Neural cell (in vitro differentiated cells): ENCODE measurements around the gene RND3. TPM values are rescaled to one million over a fixed set of nuclear protein-coding genes. Genes with fewer than 3 reads are reported as not detected.

Experiments used
- H2AFZ ChIP-seq: fragments of 200-600, 300-800 bp; sonication (generic), shearing (Covaris generic); 2 replicates; pipeline ENCODE4 v1.6.0; 2014; ENCODE audit warnings: low read depth, mild to moderate bottlenecking, antibody characterized with exemption, low read length, moderate library complexity
- H3F3A ChIP-seq: fragments of 200-600 bp; shearing (Covaris generic); 2 replicates; pipeline ENCODE4 v1.6.1; 2016; ENCODE audit warnings: mild to moderate bottlenecking, moderate library complexity, mixed read lengths, antibody characterized with exemption, low read length; ENCODE audit not compliant: insufficient read depth, poor library complexity, severe bottlenecking
- H3K27ac ChIP-seq: fragments of 200-600, 300-800 bp; sonication (generic), shearing (Covaris generic); 2 replicates; pipeline ENCODE4 v1.5.1; 2014; ENCODE audit warnings: mild to moderate bottlenecking, low read length, moderate library complexity
- H3K27me3 ChIP-seq: fragments of 300-800, 200-600 bp; sonication (generic), shearing (Covaris generic); 2 replicates; pipeline ENCODE4 v1.6.0; 2014; ENCODE audit warnings: mild to moderate bottlenecking, low read depth, low read length, moderate library complexity; ENCODE audit not compliant: insufficient read depth
- H3K36me3 ChIP-seq: fragments of 300-800, 200-600 bp; sonication (generic), shearing (Covaris generic); 2 replicates; pipeline ENCODE4 v1.5.1; 2014; ENCODE audit warnings: mild to moderate bottlenecking, antibody characterized with exemption, low read length, moderate library complexity; ENCODE audit not compliant: insufficient read depth
- H3K4me2 ChIP-seq: fragments of 300-800, 200-600 bp; sonication (generic), shearing (Covaris generic); 2 replicates; pipeline ENCODE4 v1.6.0; 2014; ENCODE audit warnings: mild to moderate bottlenecking, low read length
- H3K4me3 ChIP-seq: fragments of 300-800, 200-600 bp; sonication (generic), shearing (Covaris generic); 2 replicates; pipeline ENCODE4 v1.5.1; 2014; ENCODE audit warnings: mild to moderate bottlenecking, low read length, moderate library complexity
- H3K79me2 ChIP-seq: fragments of 200-600 bp; shearing (Covaris generic); replicated peaks from 2 replicates; pipeline ENCODE4 v1.6.0; 2014; ENCODE audit warnings: mild to moderate bottlenecking, low read length, moderate library complexity; ENCODE audit not compliant: insufficient read depth
- H3K9ac ChIP-seq: fragments of 300-800, 200-600 bp; sonication (generic), shearing (Covaris generic); 2 replicates; pipeline ENCODE4 v1.6.1; 2016; ENCODE audit warnings: mild to moderate bottlenecking, low read length, mixed read lengths
- H3K9me2 ChIP-seq: fragments of 200-600 bp; shearing (Covaris generic); 2 replicates; pipeline ENCODE4 v1.6.1; 2016; ENCODE audit warnings: mild to moderate bottlenecking, low read length, mixed read lengths; ENCODE audit not compliant: insufficient read depth
- H3K9me3 ChIP-seq: fragments of 200-600, 300-800 bp; sonication (generic), shearing (Covaris generic); 2 replicates; pipeline ENCODE4 v1.6.1; 2016; ENCODE audit warnings: mild to moderate bottlenecking, mixed run types, low read length, moderate library complexity, mixed read lengths
- H4K20me1 ChIP-seq: fragments of 200-600 bp; shearing (Covaris generic); 2 replicates; pipeline ENCODE4 v1.6.1; 2016; ENCODE audit warnings: mild to moderate bottlenecking, mixed run types; ENCODE audit not compliant: insufficient read depth
- CTCF ChIP-seq: fragments of 450-650 bp; IDR thresholded peaks from 2 replicates; pipeline ENCODE4 v1.5.1; 2014; ENCODE audit warnings: antibody characterized with exemption, mild to moderate bottlenecking, moderate library complexity; ENCODE audit not compliant: poor library complexity, severe bottlenecking
- EP300 ChIP-seq: fragments of 450-650 bp; conservative IDR thresholded peaks from 2 replicates; pipeline ENCODE4 v1.6.1; 2014; ENCODE audit warnings: antibody characterized with exemption, mild to moderate bottlenecking, moderate library complexity; ENCODE audit not compliant: poor library complexity, severe bottlenecking
- EZH2 ChIP-seq: fragments of 200-600, 300-800 bp; shearing (Covaris generic), sonication (generic); IDR thresholded peaks from 2 replicates; pipeline ENCODE4 v1.6.1; 2014; ENCODE audit warnings: antibody characterized with exemption, low read length, borderline replicate concordance, mild to moderate bottlenecking; ENCODE audit not compliant: insufficient read depth, poor library complexity, severe bottlenecking
- MXI1 ChIP-seq: fragments of 450-650 bp; conservative IDR thresholded peaks from 2 replicates; pipeline ENCODE4 v1.6.1; 2014; ENCODE audit warnings: antibody characterized with exemption, mild to moderate bottlenecking; ENCODE audit not compliant: poor library complexity, severe bottlenecking
- POLR2AphosphoS5 ChIP-seq: IDR thresholded peaks from 2 replicates; pipeline ENCODE4 v1.6.1; 2012
- RAD21 ChIP-seq: fragments of 450-650 bp; conservative IDR thresholded peaks from 2 replicates; pipeline ENCODE4 v1.6.1; 2014; ENCODE audit warnings: antibody characterized with exemption, mild to moderate bottlenecking, moderate library complexity
- SMC3 ChIP-seq: fragments of 450-650 bp; conservative IDR thresholded peaks from 2 replicates; pipeline ENCODE4 v1.6.1; 2014; ENCODE audit warnings: antibody characterized with exemption, mild to moderate bottlenecking, moderate library complexity; ENCODE audit not compliant: poor library complexity
- TAF1 ChIP-seq: IDR thresholded peaks from 2 replicates; pipeline ENCODE4 v1.6.1; 2012; ENCODE audit warnings: low read depth
- polyA plus RNA-seq: library from polyadenylated mRNA; depleted of rRNA; stranded (reverse); fragments of >200 nt; gene quantifications from 2 replicates; pipeline ENCODE4 v1.2.3, GENCODE V29; 2014
- TF ChIP-seq, protein P1 (sequence below): IDR thresholded peaks from 2 replicates; pipeline ENCODE4 v1.6.1; 2012; ENCODE audit warnings: borderline replicate concordance

Gene RND3
- polyA plus RNA-seq, 1 donor from 2014 or later: 143 TPM

DNA sequence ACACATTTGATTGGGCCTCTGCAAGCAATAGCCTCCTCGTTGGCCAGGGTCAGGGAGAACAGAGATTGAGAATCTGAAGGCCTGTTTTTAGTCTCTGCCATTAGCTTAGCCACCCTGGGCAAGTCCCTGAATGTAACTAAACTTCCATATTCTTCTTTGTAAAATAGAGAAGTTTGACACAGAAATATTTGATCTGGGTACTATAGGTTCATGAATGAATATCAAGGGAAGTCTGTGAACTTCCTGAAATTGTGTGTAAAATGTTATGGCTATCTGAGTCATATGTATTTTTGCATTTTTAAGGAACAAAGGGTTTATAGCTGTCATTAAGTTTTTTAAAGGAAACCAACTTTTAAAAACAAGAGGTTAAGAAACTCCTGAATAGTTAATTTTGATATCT, 23.2 kb downstream of the RND3 start:
- no peak for TF ChIP-seq SMC3
- TF ChIP-seq TAF1: no peak
- no peak for TF ChIP-seq RAD21
- no peak for TF ChIP-seq EZH2
- TF ChIP-seq CTCF: no peak
- no peak for TF ChIP-seq MXI1
- TF ChIP-seq POLR2AphosphoS5: no peak
- no peak for TF ChIP-seq EP300
- TF ChIP-seq, protein P1, sequence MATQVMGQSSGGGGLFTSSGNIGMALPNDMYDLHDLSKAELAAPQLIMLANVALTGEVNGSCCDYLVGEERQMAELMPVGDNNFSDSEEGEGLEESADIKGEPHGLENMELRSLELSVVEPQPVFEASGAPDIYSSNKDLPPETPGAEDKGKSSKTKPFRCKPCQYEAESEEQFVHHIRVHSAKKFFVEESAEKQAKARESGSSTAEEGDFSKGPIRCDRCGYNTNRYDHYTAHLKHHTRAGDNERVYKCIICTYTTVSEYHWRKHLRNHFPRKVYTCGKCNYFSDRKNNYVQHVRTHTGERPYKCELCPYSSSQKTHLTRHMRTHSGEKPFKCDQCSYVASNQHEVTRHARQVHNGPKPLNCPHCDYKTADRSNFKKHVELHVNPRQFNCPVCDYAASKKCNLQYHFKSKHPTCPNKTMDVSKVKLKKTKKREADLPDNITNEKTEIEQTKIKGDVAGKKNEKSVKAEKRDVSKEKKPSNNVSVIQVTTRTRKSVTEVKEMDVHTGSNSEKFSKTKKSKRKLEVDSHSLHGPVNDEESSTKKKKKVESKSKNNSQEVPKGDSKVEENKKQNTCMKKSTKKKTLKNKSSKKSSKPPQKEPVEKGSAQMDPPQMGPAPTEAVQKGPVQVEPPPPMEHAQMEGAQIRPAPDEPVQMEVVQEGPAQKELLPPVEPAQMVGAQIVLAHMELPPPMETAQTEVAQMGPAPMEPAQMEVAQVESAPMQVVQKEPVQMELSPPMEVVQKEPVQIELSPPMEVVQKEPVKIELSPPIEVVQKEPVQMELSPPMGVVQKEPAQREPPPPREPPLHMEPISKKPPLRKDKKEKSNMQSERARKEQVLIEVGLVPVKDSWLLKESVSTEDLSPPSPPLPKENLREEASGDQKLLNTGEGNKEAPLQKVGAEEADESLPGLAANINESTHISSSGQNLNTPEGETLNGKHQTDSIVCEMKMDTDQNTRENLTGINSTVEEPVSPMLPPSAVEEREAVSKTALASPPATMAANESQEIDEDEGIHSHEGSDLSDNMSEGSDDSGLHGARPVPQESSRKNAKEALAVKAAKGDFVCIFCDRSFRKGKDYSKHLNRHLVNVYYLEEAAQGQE: no peak
- H3F3A ChIP-seq: no peaks in the 10 kb centered on the region
- H3K79me2 ChIP-seq: no peaks in the 10 kb centered on the region
- no peaks in the 10 kb centered on the region for H4K20me1 ChIP-seq
- no peaks in the 10 kb centered on the region for H3K27me3 ChIP-seq
- H3K9me2 ChIP-seq: no peaks in the 10 kb centered on the region
- peaks cover 5% of the 10 kb centered on the region for H3K36me3 ChIP-seq
- no peak overlapping the region for H3K4me3 ChIP-seq
- no peak overlapping the region for H3K27ac ChIP-seq
- H3K4me2 ChIP-seq: no peak overlapping the region
- no peaks in the 10 kb centered on the region for H3K9me3 ChIP-seq
- H2AFZ ChIP-seq: no peak overlapping the region
- H3K9ac ChIP-seq: no peak overlapping the region

DNA sequence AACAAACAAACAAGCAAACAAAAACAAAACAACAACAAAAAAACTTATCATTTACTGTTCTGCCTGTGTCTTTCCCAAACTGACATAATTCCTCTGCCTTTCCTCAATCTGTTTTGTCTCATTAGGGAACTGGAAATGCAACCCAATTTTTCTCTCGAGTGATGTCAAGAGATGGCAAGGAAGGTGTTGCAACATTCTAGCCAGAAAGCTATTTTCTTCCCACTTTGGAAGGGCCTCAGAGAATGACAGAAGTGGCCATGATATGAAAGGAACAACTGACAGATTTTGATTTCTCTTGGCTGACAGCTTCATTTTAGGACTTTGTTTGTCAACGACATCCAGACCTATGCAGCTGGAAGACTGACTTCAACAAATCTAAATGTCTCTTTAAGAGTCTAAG, 24.7 kb downstream of the RND3 start:
- Histone ChIP-seq H3K9me2 (no peaks in the 10 kb centered on the region), H3K79me2 (no peaks in the 10 kb centered on the region), H3K9ac (no peak overlapping the region), H3K27ac (no peak overlapping the region), H4K20me1 (no peaks in the 10 kb centered on the region), H3K4me3 (no peak overlapping the region), H2AFZ (no peak overlapping the region), H3F3A (no peaks in the 10 kb centered on the region), H3K4me2 (no peak overlapping the region), H3K27me3 (no peaks in the 10 kb centered on the region), H3K9me3 (no peaks in the 10 kb centered on the region), H3K36me3 (peaks cover 5% of the 10 kb centered on the region)
- TF ChIP-seq TAF1 (no peak), CTCF (no peak), POLR2AphosphoS5 (no peak), EZH2 (no peak)
